Smooth muscle cell (in vitro differentiated cells): ENCODE data around the gene GJA8. TPM values are rescaled to one million over a fixed set of nuclear protein-coding genes. Genes with fewer than 3 reads are reported as not detected.
"Not testable (repeated sequence)": the region's sequence is repeated elsewhere in the genome, so short reads cannot be mapped to it uniquely, and the experiment has no call there.

Experiments used
- DNase-seq: peaks from one replicate; lab custom pipeline; 2025; ENCODE audit not compliant: unreplicated experiment; lab: John Stamatoyannopoulos, UW
- H2AFZ ChIP-seq: fragments of 200-600 bp; sonication (generic); 2 replicates; pipeline ENCODE4 v1.6.0; 2016; ENCODE audit warnings: antibody characterized with exemption, low read depth, mild to moderate bottlenecking
- H3F3A ChIP-seq: fragments of 200-600 bp; sonication (generic); 2 replicates; pipeline ENCODE4 v1.6.0; 2017; ENCODE audit warnings: antibody characterized with exemption, low read depth
- H3K27ac ChIP-seq: fragments of 200-600 bp; sonication (generic); 2 replicates; pipeline ENCODE4 v1.5.1; 2016; ENCODE audit warnings: low read depth, mild to moderate bottlenecking
- H3K27me3 ChIP-seq: fragments of 200-600 bp; sonication (generic); 2 replicates; pipeline ENCODE4 v1.6.1; 2016; ENCODE audit warnings: low read depth, mild to moderate bottlenecking
- H3K36me3 ChIP-seq: fragments of 200-600 bp; sonication (generic); 2 replicates; pipeline ENCODE4 v1.5.1; 2016; ENCODE audit warnings: low read depth
- H3K4me1 ChIP-seq: fragments of 200-600 bp; sonication (generic); 2 replicates; pipeline ENCODE4 v1.5.1; 2016; ENCODE audit warnings: low read depth
- H3K4me2 ChIP-seq: fragments of 200-600 bp; sonication (generic); 2 replicates; pipeline ENCODE4 v1.6.0; 2016; ENCODE audit warnings: mild to moderate bottlenecking
- H3K4me3 ChIP-seq: fragments of 200-600 bp; sonication (generic); 2 replicates; pipeline ENCODE4 v1.5.1; 2016; ENCODE audit warnings: mild to moderate bottlenecking
- H3K79me2 ChIP-seq: fragments of 200-600 bp; sonication (generic); 2 replicates; pipeline ENCODE4 v1.6.0; 2016; ENCODE audit warnings: low read depth, mild to moderate bottlenecking
- H3K9ac ChIP-seq: fragments of 200-600 bp; sonication (generic); 2 replicates; pipeline ENCODE4 v1.6.0; 2016; ENCODE audit warnings: low read depth
- H3K9me3 ChIP-seq: fragments of 200-600 bp; sonication (generic); replicated peaks from 2 replicates; pipeline ENCODE4 v1.5.1; 2016; ENCODE audit warnings: low read depth
- H4K20me1 ChIP-seq: fragments of 200-600 bp; sonication (generic); 2 replicates; pipeline ENCODE4 v1.6.0; 2016; ENCODE audit warnings: low read depth
- WGBS: methylation state at CpG from one replicate; pipeline ENCODE4 v1.1.7; 2016; ENCODE audit warnings: low lambda C conversion rate; 5-methylcytosine and 5-hydroxymethylcytosine counted together
- polyA plus RNA-seq: library from polyadenylated mRNA; unstranded; fragments of >200 nt; fragmentation: Nextera tagmentation; extraction: Ambion mirVana; gene quantifications from 2 replicates; pipeline ENCODE4 v1.2.1, GENCODE V29; 2016
- total RNA-seq: library from RNA; depleted of rRNA; stranded (reverse); fragments of >200 nt; gene quantifications from 2 replicates; pipeline ENCODE4 v1.2.3, GENCODE V29; 2014
- TF ChIP-seq, protein P1 (sequence below): fragments of 200-600 bp; sonication (generic); IDR thresholded peaks from 2 replicates; pipeline ENCODE4 v1.5.1; 2017; ENCODE audit warnings: borderline replicate concordance, mild to moderate bottlenecking, antibody characterized with exemption; ENCODE audit not compliant: insufficient read depth, poor library complexity, severe bottlenecking

Gene GJA8
- total and polyA plus RNA-seq, 2 experiments from 2014 or later, result not detected

DNA sequence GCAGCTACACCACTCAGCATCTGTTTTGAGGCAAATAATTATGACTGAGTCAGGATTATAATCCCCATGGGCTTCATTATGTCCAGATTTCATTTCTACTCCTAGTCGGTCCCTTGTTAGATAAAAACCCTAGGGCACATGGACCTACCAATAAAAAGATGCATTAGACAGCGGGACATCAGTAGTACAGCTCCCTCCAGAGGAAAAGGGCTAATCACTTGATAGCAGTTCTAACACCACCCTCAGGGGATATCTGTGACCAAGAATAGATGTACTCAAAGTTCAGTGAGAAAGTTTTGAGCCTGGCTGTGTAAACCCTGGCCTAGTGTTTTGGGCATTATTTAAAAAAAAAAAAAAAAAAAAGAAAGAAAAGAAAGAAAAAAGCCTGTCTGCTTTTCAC, 10.0 kb downstream of the GJA8 start:
- no peak overlapping the region for H2AFZ ChIP-seq
- no peaks in the 10 kb centered on the region for H4K20me1 ChIP-seq
- no peaks in the 10 kb centered on the region for H3K27me3 ChIP-seq
- no peaks in the 10 kb centered on the region for H3K36me3 ChIP-seq
- H3K9me3 ChIP-seq, result no peaks in the 10 kb centered on the region
- TF ChIP-seq, protein P1, sequence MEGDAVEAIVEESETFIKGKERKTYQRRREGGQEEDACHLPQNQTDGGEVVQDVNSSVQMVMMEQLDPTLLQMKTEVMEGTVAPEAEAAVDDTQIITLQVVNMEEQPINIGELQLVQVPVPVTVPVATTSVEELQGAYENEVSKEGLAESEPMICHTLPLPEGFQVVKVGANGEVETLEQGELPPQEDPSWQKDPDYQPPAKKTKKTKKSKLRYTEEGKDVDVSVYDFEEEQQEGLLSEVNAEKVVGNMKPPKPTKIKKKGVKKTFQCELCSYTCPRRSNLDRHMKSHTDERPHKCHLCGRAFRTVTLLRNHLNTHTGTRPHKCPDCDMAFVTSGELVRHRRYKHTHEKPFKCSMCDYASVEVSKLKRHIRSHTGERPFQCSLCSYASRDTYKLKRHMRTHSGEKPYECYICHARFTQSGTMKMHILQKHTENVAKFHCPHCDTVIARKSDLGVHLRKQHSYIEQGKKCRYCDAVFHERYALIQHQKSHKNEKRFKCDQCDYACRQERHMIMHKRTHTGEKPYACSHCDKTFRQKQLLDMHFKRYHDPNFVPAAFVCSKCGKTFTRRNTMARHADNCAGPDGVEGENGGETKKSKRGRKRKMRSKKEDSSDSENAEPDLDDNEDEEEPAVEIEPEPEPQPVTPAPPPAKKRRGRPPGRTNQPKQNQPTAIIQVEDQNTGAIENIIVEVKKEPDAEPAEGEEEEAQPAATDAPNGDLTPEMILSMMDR, result no peak
- no peak overlapping the region for H3K4me2 ChIP-seq
- DNase-seq, result no peak
- H3K27ac ChIP-seq, result no peak overlapping the region
- no peaks in the 10 kb centered on the region for H3K4me1 ChIP-seq
- no peak overlapping the region for H3K4me3 ChIP-seq
- 52% methylated on average over 2 of the region's 2 CpGs for WGBS
- no peaks in the 10 kb centered on the region for H3F3A ChIP-seq
- H3K79me2 ChIP-seq, result no peaks in the 10 kb centered on the region
- no peak overlapping the region for H3K9ac ChIP-seq

DNA sequence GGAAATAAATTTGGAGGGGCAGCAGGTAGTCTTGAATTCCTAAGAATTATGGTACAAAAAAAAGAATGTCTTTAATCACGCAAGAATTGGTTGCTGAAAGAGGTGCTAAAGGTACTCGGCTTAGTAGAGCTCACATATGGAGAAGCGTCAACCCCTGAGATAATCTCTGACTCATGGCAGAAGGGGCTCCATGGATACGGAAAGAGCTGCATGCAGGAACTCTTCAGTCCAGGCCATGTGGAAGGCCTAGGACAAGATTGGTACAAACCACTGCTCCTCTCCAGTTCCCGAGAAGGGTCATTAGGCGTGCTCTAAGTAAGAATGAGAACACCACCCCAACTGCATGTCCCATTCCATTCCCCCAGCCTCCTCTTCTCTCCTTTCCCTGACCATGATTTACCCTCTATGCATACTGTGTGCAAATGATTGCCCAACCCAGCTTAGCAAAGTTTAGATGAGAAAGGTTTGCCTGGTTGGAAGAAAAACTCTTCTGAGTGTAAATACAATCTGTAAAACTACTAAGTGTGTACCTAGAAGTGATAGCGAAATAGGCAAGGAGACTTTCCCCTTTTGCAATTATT, 10.9 kb downstream of the GJA8 start:
- 81% methylated on average over 7 of the region's 7 CpGs for WGBS
- Histone ChIP-seq H3K4me2 (no peak overlapping the region), H3K27me3 (no peaks in the 10 kb centered on the region), H2AFZ (no peak overlapping the region), H3K27ac (no peak overlapping the region), H4K20me1 (no peaks in the 10 kb centered on the region), H3K4me1 (no peaks in the 10 kb centered on the region), H3F3A (no peaks in the 10 kb centered on the region), H3K36me3 (no peaks in the 10 kb centered on the region), H3K9me3 (no peaks in the 10 kb centered on the region), H3K79me2 (no peaks in the 10 kb centered on the region), H3K9ac (no peak overlapping the region), H3K4me3 (no peak overlapping the region)
- TF ChIP-seq, protein P1, result no peak
- no peak for DNase-seq

DNA sequence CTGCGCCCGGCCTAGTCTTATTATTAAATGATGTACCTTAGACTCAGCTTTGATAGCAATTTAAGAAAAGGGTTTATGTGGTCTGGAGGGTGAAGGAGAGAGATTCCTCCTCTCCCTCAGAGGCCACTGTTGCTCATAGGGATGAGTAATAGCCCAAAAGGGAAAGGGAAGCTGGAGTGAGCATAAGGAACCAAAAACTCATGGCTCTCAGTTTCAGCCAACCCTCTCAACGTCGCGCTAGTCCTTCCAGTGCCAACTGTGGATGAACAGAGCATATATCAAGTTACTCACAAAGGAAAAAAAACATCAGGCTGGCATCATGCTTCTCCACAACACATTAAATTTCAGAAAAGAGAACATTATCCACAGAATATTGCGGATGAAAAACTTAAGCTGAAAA, 17.3 kb downstream of the GJA8 start:
- H3K9ac ChIP-seq, result no peak overlapping the region
- no peak overlapping the region for H3K27ac ChIP-seq
- TF ChIP-seq, protein P1, result no peak
- H3F3A ChIP-seq, result no peaks in the 10 kb centered on the region
- no peak overlapping the region for H3K4me2 ChIP-seq
- no peaks in the 10 kb centered on the region for H4K20me1 ChIP-seq
- H3K4me1 ChIP-seq, result no peaks in the 10 kb centered on the region
- H3K27me3 ChIP-seq, result no peaks in the 10 kb centered on the region
- H3K9me3 ChIP-seq, result no peaks in the 10 kb centered on the region
- DNase-seq, result no peak
- no peaks in the 10 kb centered on the region for H3K36me3 ChIP-seq
- H3K4me3 ChIP-seq, result no peak overlapping the region
- no peak overlapping the region for H2AFZ ChIP-seq
- WGBS, result 97% methylated on average over 6 of the region's 6 CpGs
- H3K79me2 ChIP-seq, result no peaks in the 10 kb centered on the region

DNA sequence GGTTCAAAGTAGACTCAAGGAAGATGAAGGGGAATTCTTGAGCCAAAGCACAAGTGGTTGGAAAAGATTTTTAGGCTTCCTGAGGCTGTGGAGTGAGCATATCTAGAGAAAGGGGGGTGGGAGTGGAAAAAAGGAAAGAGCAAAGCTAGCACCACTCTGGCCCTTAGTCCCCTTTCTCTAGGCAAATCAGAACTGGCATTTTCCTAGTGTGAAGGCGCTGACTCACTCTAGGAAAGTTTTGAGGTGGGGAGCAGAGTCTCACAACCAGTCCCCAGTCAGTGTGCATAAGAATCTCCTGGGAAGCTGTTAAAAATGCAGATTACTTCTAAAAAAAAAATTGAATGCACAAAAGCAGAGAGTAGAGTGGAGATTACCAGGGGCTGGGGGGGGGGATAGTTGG, 22.2 kb downstream of the GJA8 start:
- H3K9me3 ChIP-seq, result no peaks in the 10 kb centered on the region
- WGBS, result 75% methylated on average over 1 of the region's 1 CpG

DNA sequence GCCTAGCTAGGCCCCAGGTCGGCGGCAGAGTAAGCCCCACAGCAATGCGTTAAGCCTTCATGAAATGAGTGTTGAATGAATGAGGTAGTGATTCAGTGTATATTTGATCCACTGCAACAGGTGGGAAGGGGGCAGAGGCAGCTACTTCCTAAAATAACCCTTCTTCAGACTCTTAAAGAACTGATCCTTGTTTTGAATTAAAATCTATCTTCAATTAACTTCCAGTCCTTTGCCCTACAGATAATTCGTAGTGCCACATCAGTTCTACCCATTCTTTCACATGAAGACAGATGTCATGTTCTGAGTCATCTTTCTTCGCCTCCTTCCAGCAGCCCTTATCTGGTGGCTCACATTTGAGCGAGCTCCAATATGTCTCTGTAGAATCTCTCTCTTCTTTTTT, 24.6 kb downstream of the GJA8 start:
- not testable (repeated sequence) for H3K36me3 ChIP-seq, H3K9ac ChIP-seq, H2AFZ ChIP-seq, H3K4me1 ChIP-seq, H3K4me3 ChIP-seq, H3F3A ChIP-seq, H3K4me2 ChIP-seq, H3K27me3 ChIP-seq, H4K20me1 ChIP-seq, DNase-seq, H3K27ac ChIP-seq, H3K9me3 ChIP-seq
- peaks cover 12% of the 10 kb centered on the region for H3K79me2 ChIP-seq
- 68% methylated on average over 4 of the region's 6 CpGs for WGBS

More for the DNA sequence above, 22.2 kb downstream of the GJA8 start:
- no peak overlapping the region for H3K4me2 ChIP-seq
- no peaks in the 10 kb centered on the region for H3K27me3 ChIP-seq
- H3K9ac ChIP-seq, result no peak overlapping the region
- H2AFZ ChIP-seq, result no peak overlapping the region
- DNase-seq, result no peak
- H3K79me2 ChIP-seq, result peaks cover 6% of the 10 kb centered on the region
- peaks cover 6% of the 10 kb centered on the region for H3K4me1 ChIP-seq
- TF ChIP-seq, protein P1, result no peak
- H3F3A ChIP-seq, result no peaks in the 10 kb centered on the region
- no peak overlapping the region for H3K4me3 ChIP-seq
- H3K27ac ChIP-seq, result no peak overlapping the region
- H4K20me1 ChIP-seq, result peaks cover 1% of the 10 kb centered on the region
- H3K36me3 ChIP-seq, result no peaks in the 10 kb centered on the region

DNA sequence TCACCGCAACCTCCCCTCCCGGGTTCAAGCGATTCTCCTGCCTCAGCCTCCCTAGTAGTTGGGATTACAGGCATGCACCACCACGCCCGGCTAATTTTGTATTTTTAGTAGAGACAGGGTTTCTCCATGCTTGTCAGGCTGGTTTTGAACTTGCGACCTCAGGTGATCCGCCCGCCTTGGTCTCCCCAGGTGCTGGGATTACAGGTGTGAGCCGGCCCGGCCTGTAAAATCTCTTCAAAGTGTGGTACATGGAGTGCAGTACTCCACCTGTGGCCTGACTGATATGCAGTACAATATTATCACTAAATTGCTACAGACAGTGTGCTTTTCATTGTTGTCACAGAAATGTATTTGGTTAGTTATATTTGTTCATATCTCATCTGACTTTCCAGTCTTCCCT, 25.1 kb downstream of the GJA8 start:
- H3K79me2 ChIP-seq, result peaks cover 12% of the 10 kb centered on the region
- not testable (repeated sequence) for H3K9ac ChIP-seq, H3K9me3 ChIP-seq, H3K4me2 ChIP-seq, H2AFZ ChIP-seq, H3K4me3 ChIP-seq, H3K4me1 ChIP-seq, H3K36me3 ChIP-seq, H4K20me1 ChIP-seq, DNase-seq, H3K27ac ChIP-seq, H3K27me3 ChIP-seq, H3F3A ChIP-seq
- 100% methylated on average over 4 of the region's 10 CpGs for WGBS
